OCI-LY7 (cell line): ENCODE data around the gene JAK1. TPM values are rescaled to one million over a fixed set of nuclear protein-coding genes. Genes with fewer than 3 reads are reported as not detected.
"Not testable (repeated sequence)": the region's sequence is repeated elsewhere in the genome, so short reads cannot be mapped to it uniquely, and the experiment has no call there.

Source experiments
- BruUV-seq: library from RNA; stranded (reverse); fragments of 400-500 nt; replicated peaks from 2 replicates; lab custom pipeline; 2021; lab: Mats Ljungman, UMichigan
- CTCF ChIA-PET: fragments of 300-600 bp; sonication (Branson Sonifier 250); formaldehyde crosslinking; loops from one replicate; lab custom pipeline; 2022; ENCODE audit warnings: antibody characterized with exemption; ENCODE audit not compliant: unreplicated experiment; lab: Charles Lee
- POLR2A ChIA-PET: fragments of 300-600 bp; sonication (Branson Sonifier 250); formaldehyde crosslinking; loops from one replicate; lab custom pipeline; 2022; ENCODE audit warnings: antibody characterized with exemption; lab: Charles Lee
- DNase-seq: peaks from one replicate; pipeline ENCODE4 v3.0.0-alpha.2; 2015; ENCODE audit warnings: low spot score
- H2AFZ ChIP-seq: fragments of 200-600 bp; sonication (generic), shearing (Covaris generic); 2 replicates; pipeline ENCODE4 v1.6.1; 2014; ENCODE audit warnings: mild to moderate bottlenecking, antibody characterized with exemption, low read length, moderate library complexity
- H3K27ac ChIP-seq: fragments of 200-600 bp; sonication (generic); 2 replicates; pipeline ENCODE4 v1.5.1; 2014; ENCODE audit warnings: mixed run types, low read depth, mild to moderate bottlenecking, moderate library complexity, low read length, inconsistent platforms; ENCODE audit not compliant: poor library complexity, severe bottlenecking
- H3K36me3 ChIP-seq: fragments of 200-600 bp; sonication (generic); 2 replicates; pipeline ENCODE4 v1.6.1; 2014; ENCODE audit warnings: mild to moderate bottlenecking, antibody characterized with exemption, low read length, moderate library complexity, mixed read lengths; ENCODE audit not compliant: insufficient read depth
- H3K4me1 ChIP-seq: fragments of 200-600 bp; sonication (generic); 2 replicates; pipeline ENCODE4 v1.5.1; 2014; ENCODE audit warnings: mild to moderate bottlenecking, low read length; ENCODE audit not compliant: insufficient read depth, poor library complexity, severe bottlenecking
- H3K4me2 ChIP-seq: fragments of 200-600 bp; sonication (generic); 2 replicates; pipeline ENCODE4 v1.6.1; 2014; ENCODE audit warnings: mild to moderate bottlenecking, low read length
- H3K4me3 ChIP-seq: fragments of 200-600 bp; sonication (generic); 2 replicates; pipeline ENCODE4 v1.5.1; 2014; ENCODE audit warnings: mild to moderate bottlenecking, low read depth, low read length; ENCODE audit not compliant: poor library complexity, severe bottlenecking
- H3K79me2 ChIP-seq: fragments of 200-600 bp; sonication (generic); 2 replicates; pipeline ENCODE4 v1.6.1; 2016; ENCODE audit warnings: low read depth, mild to moderate bottlenecking, low read length, moderate library complexity, mixed read lengths; ENCODE audit not compliant: insufficient read depth
- H3K9me2 ChIP-seq: fragments of 200-600 bp; sonication (generic); 2 replicates; pipeline ENCODE4 v1.6.1; 2016; ENCODE audit warnings: mild to moderate bottlenecking, low read length, mixed read lengths; ENCODE audit not compliant: insufficient read depth
- H3K9me3 ChIP-seq: fragments of 200-600 bp; sonication (generic); 2 replicates; pipeline ENCODE4 v1.6.1; 2014; ENCODE audit warnings: mild to moderate bottlenecking, mixed run types, low read length, mixed read lengths
- H4K20me1 ChIP-seq: fragments of 200-600 bp; sonication (generic); 2 replicates; pipeline ENCODE4 v1.6.1; 2014; ENCODE audit warnings: mild to moderate bottlenecking, antibody characterized with exemption, low read length, moderate library complexity, mixed read lengths; ENCODE audit not compliant: insufficient read depth
- EZH2phosphoT487 ChIP-seq: fragments of 200-600 bp; sonication (generic); IDR thresholded peaks from 2 replicates; pipeline ENCODE4 v1.6.1; 2018; ENCODE audit warnings: low read depth, borderline replicate concordance, mild to moderate bottlenecking, mixed run types, antibody characterized with exemption, low read length, moderate library complexity, mixed read lengths
- intact Hi-C: fragments of 100-400 bp; cut with micrococcal nuclease; formaldehyde crosslinking; loops from one replicate; pipeline ENCODE4 v1.10.0; 2022; ENCODE audit not compliant: unreplicated experiment
- total RNA-seq, 2 experiments: library from RNA; depleted of rRNA in 1 of 2; stranded (reverse); fragments of >200 nt in 1 of 2; shearing (Covaris generic) in 1 of 2; gene quantifications; 2 replicates each; pipeline ENCODE4 v1.2.3, GENCODE V29; 2014 to 2022
- TF ChIP-seq, protein P1 (sequence below): fragments of 200-600 bp; sonication (generic); conservative IDR thresholded peaks from 2 replicates; pipeline ENCODE4 v1.5.1; 2014; ENCODE audit warnings: mild to moderate bottlenecking, antibody characterized with exemption, low read length, moderate library complexity, mixed read lengths

JAK1 gene
- total RNA-seq, 2 experiments from 2014 or later, result 72.6 to 86.8 TPM

DNA sequence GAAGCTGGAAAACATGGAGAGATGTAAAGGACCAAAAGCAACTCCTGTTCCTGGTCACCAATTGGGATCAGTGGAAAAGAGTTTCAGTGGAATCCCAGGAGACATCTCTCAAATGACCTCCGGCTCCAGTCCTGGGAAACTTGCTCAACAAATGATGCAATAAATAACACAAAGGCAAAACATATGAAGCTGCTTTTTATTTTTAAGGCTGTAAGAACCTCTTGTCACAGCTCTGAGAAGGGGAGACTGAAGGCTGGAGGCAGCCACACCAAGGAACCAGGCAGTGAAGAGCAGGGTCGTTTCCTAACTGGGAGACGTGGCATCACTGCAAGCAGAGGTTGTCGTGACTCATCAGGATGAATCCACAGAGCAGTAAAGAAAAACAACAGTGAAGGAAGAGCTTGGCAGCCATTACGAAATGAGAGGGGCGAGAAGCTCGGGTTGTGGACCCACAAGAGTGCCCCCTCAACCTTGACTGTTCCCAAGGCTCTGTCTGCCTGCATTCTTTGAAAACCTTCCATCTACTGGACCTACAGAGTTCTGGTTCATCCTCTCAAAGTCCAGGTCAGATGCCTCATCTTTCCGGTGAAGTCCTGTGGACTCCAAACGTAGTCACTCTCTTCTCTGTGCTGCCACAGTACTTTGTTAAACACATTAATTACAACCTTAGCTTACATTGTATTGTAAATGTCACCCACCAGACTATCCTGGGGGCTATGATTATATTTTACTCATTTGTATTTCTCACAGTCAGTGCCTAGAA, 32.1 kb downstream of the JAK1 start:
- H4K20me1 ChIP-seq, result peaks cover 47% of the 10 kb centered on the region
- H3K9me3 ChIP-seq, result no peaks in the 10 kb centered on the region
- ChIA-PET POLR2A (interaction anchor here (0.6 to 1.0 kb wide), 3 partner anchors 12 to 97 kb away, joined by 3 read pairs; no protein-coding TSS in a partner anchor), CTCF (no interaction called here)
- BruUV-seq, result no TSS peak
- H3K4me3 ChIP-seq, result no peak overlapping the region
- intact Hi-C loops, result no loop called here
- no peak overlapping the region for H2AFZ ChIP-seq
- no peak for DNase-seq
- no peak for TF ChIP-seq EZH2phosphoT487
- TF ChIP-seq, protein P1, sequence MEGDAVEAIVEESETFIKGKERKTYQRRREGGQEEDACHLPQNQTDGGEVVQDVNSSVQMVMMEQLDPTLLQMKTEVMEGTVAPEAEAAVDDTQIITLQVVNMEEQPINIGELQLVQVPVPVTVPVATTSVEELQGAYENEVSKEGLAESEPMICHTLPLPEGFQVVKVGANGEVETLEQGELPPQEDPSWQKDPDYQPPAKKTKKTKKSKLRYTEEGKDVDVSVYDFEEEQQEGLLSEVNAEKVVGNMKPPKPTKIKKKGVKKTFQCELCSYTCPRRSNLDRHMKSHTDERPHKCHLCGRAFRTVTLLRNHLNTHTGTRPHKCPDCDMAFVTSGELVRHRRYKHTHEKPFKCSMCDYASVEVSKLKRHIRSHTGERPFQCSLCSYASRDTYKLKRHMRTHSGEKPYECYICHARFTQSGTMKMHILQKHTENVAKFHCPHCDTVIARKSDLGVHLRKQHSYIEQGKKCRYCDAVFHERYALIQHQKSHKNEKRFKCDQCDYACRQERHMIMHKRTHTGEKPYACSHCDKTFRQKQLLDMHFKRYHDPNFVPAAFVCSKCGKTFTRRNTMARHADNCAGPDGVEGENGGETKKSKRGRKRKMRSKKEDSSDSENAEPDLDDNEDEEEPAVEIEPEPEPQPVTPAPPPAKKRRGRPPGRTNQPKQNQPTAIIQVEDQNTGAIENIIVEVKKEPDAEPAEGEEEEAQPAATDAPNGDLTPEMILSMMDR, result no peak
- no peaks in the 10 kb centered on the region for H3K9me2 ChIP-seq
- peaks cover 82% of the 10 kb centered on the region for H3K79me2 ChIP-seq
- no peak overlapping the region for H3K27ac ChIP-seq
- H3K4me1 ChIP-seq, result peaks cover 22% of the 10 kb centered on the region
- peak overlapping the region; percentile 51 for H3K4me2 ChIP-seq
- peaks cover 5% of the 10 kb centered on the region; the same call in 1 of the 2 replicates for H3K36me3 ChIP-seq

DNA sequence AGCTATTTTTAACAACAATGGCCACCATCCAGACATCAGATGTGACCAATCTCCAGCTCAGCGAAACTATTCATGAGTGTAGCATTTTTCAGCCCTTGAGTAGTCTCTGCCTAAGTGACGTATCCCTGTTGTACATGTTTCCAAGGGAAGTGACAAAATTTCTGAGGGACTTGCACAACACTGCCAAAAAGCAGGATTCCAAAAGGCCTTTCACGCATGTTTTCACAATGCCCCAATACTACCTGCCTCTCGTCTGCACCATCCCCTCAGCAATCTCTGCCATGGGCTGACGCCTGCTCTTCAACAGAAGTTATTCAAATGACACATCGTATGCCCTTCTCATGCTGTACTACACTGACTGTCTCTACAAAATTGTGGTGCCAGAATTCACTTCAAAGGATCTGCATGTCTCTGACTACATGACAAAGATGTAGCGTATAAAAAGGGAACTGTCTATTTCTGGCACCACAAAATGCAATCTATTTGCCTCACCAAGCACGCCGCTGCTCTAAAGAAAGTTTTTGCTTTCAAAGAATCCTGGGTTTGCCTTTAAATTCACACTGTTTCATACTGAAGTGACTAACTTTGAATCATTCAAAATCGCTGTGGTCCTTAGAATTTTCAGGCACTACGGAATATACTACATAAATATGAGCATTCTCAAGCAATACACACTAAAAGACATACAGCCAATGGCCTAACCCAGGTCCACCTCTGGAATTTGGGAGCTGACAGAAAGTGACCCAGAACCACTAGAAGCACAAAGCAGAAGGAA, 32.9 kb downstream of the JAK1 start:
- Histone ChIP-seq H2AFZ (no peak overlapping the region), H3K79me2 (peaks cover 81% of the 10 kb centered on the region), H3K36me3 (peaks cover 5% of the 10 kb centered on the region; the same call in 1 of the 2 replicates), H3K4me2 (peak overlapping the region; percentile 51), H3K9me3 (no peaks in the 10 kb centered on the region), H3K9me2 (no peaks in the 10 kb centered on the region), H3K4me1 (peaks cover 28% of the 10 kb centered on the region), H3K4me3 (no peak overlapping the region), H4K20me1 (peaks cover 52% of the 10 kb centered on the region), H3K27ac (no peak overlapping the region)
- no TSS peak for BruUV-seq
- POLR2A ChIA-PET, result interaction anchor here (0.8 to 1.4 kb wide), 2 partner anchors 11 to 21 kb away, joined by 3 to 6 read pairs; no protein-coding TSS in a partner anchor
- intact Hi-C loops, result no loop called here
- peak; percentile 66 for DNase-seq
- TF ChIP-seq EZH2phosphoT487, result no peak
- CTCF ChIA-PET, result no interaction called here

GRCh38 chr1:64932962-64933295, 33.4 kb downstream of the JAK1 start:
- H3K4me2 ChIP-seq, result peak overlapping the region; percentile 51; the same call in 1 of the 2 replicates
- peaks cover 56% of the 10 kb centered on the region for H4K20me1 ChIP-seq
- DNase-seq, result no peak
- ChIA-PET POLR2A (interaction anchor here (0.8 to 1.4 kb wide), 3 partner anchors 10 to 21 kb away, joined by 3 to 6 read pairs (median 3); no protein-coding TSS in a partner anchor), CTCF (no interaction called here)
- peaks cover 5% of the 10 kb centered on the region; the same call in 1 of the 2 replicates for H3K36me3 ChIP-seq
- no TSS peak for BruUV-seq
- peaks cover 81% of the 10 kb centered on the region for H3K79me2 ChIP-seq
- H3K27ac ChIP-seq, result no peak overlapping the region
- H3K4me1 ChIP-seq, result peaks cover 34% of the 10 kb centered on the region
- H2AFZ ChIP-seq, result no peak overlapping the region
- intact Hi-C loops, result no loop called here
- no peaks in the 10 kb centered on the region for H3K9me2 ChIP-seq
- H3K9me3 ChIP-seq, result no peaks in the 10 kb centered on the region
- H3K4me3 ChIP-seq, result no peak overlapping the region
- TF ChIP-seq EZH2phosphoT487, result no peak
- TF ChIP-seq, protein P1, result no peak

DNA sequence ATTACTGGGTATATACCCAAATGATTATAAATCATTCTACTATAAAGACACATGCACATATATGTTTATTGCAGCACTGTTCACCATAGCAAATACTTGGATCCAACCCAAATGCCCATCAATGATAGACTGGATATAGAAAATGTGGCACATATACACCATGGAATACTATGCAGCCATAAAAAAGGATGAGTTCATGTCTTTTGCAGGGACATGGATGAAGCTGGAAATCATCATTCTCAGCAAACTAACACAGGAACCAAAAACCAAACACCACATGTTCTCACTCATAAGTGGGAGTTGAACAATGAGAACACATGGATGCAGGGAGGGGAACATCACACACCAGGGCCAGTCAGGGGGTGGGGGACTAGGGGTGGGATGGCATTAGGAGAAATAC, 35.7 kb downstream of the JAK1 start:
- H3K4me2 ChIP-seq, H3K36me3 ChIP-seq, BruUV-seq, H2AFZ ChIP-seq, H3K9me3 ChIP-seq, H3K9me2 ChIP-seq, CTCF ChIA-PET, H3K27ac ChIP-seq, POLR2A ChIA-PET, intact Hi-C loops, DNase-seq, H3K4me3 ChIP-seq: not testable (repeated sequence)
- Histone ChIP-seq H3K4me1 (peaks cover 37% of the 10 kb centered on the region), H4K20me1 (peaks cover 43% of the 10 kb centered on the region), H3K79me2 (peaks cover 78% of the 10 kb centered on the region)
